ENCODE measurements around the gene FOXP4.

- TF ChIP-seq CTCF (IDR thresholded peaks at IDR 0.05), result no peak
- TF ChIP-seq POLR2A (IDR thresholded peaks at IDR 0.05), result no peak
Observed at GRCh38 chr6:41572613-41573012, 26.4 kb downstream of the FOXP4 start.
